IPS-18a (cell line): ENCODE results near the gene UGGT2.
"Not testable (repeated sequence)": the region's sequence is repeated elsewhere in the genome, so short reads cannot be mapped to it uniquely, and the experiment has no call there.

ENCODE experiments used
- H3K27ac ChIP-seq: one replicate; pipeline ENCODE4 v1.5.1; 2013; ENCODE audit warnings: low read length
- H3K27me3 ChIP-seq: one replicate; pipeline ENCODE4 v1.6.1; 2013; ENCODE audit warnings: mild to moderate bottlenecking, low read length; ENCODE audit not compliant: control insufficient read depth, insufficient read depth
- H3K36me3 ChIP-seq: one replicate; pipeline ENCODE4 v1.6.1; 2013; ENCODE audit warnings: low read depth, low read length; ENCODE audit not compliant: control insufficient read depth
- H3K4me1 ChIP-seq: one replicate; pipeline ENCODE4 v1.6.1; 2013; ENCODE audit warnings: low read depth, low read length; ENCODE audit not compliant: control insufficient read depth
- H3K4me3 ChIP-seq: one replicate; pipeline ENCODE4 v1.5.1; 2013; ENCODE audit warnings: low read length
- H3K9ac ChIP-seq: one replicate; pipeline ENCODE4 v1.6.1; 2013; ENCODE audit warnings: mild to moderate bottlenecking, low read length, moderate library complexity
- H3K9me3 ChIP-seq: one replicate; pipeline ENCODE4 v1.6.1; 2013; ENCODE audit warnings: low read depth, low read length; ENCODE audit not compliant: control insufficient read depth

The UGGT2 gene

DNA sequence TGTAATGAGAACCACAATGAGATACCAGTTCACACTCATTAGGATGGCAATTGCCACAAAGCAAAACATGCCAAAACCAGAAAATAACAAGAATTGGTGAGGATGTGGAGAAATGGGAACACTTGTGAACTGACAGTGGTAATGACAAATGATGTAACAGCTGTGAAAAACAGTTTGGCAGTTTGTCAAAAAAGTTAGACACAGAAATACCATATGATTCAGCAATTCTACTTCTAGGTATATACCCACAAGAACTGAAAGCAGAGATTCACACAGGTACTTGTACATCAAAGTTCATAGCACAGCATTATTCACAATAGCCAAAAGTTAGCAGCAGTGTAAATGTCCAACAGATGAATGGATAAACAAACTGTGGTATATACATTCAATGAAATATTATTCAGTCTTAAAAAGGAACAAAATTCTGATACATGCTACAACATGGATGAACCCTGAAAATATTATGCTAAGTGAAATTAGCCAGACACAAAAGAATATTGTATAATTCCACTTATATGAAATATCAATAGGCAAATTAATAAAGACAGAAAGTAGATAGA, 96.5 kb downstream of the UGGT2 start:
- no peaks in the 10 kb centered on the region for H3K27me3 ChIP-seq
- peaks cover 8% of the 10 kb centered on the region for H3K36me3 ChIP-seq
- H3K4me1 ChIP-seq: peaks cover 22% of the 10 kb centered on the region
- peaks cover 14% of the 10 kb centered on the region for H3K9me3 ChIP-seq
- H3K27ac ChIP-seq: no peak overlapping the region
- H3K9ac ChIP-seq: no peak overlapping the region
- no peak overlapping the region for H3K4me3 ChIP-seq

DNA sequence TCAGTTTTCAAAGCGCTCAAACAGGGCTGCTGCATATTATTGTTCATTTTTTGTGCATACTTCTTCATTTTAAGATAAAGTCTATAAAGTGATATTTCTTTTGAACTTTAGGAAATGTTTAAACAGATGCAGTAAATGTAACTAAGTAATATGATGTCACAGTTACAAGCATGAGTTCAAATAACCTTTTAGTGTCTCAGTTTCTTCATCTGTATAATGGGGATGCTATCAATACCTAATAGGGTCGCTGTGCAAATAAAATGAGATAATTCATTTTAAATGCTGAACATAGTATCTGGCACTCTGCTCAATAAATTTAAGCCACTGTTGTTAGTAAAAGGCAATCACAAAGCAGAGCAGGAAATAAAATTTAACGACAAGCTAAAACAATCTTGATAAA, 97.5 kb downstream of the UGGT2 start:
- Histone ChIP-seq H3K4me1 (peaks cover 22% of the 10 kb centered on the region), H3K27ac (no peak overlapping the region), H3K4me3 (no peak overlapping the region), H3K9ac (no peak overlapping the region), H3K9me3 (peaks cover 10% of the 10 kb centered on the region), H3K36me3 (peaks cover 8% of the 10 kb centered on the region), H3K27me3 (no peaks in the 10 kb centered on the region)

DNA sequence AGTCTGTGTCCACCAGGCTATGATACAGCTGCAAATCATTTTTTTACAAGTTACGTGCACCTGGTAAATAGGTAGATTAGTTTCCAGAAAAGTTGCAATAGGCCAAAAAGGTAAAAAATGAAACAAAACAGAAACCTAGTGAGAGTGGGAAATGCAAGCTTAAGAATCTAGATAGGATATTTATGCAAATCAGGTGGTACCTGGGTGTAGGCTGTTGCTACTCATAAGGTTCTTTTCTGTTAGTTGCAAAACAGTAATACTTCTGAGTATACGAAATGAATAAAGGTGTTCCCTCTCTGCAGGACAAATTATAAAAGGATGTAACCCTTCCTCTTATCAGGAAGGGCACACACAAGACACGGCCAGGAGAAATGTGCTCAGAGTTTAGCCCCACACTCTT, 97.9 kb downstream of the UGGT2 start:
- H3K4me1 ChIP-seq: peaks cover 23% of the 10 kb centered on the region
- no peak overlapping the region for H3K9ac ChIP-seq
- H3K27ac ChIP-seq: no peak overlapping the region
- peaks cover 10% of the 10 kb centered on the region for H3K9me3 ChIP-seq
- H3K4me3 ChIP-seq: peak overlapping the region; percentile 6
- H3K36me3 ChIP-seq: peaks cover 8% of the 10 kb centered on the region
- H3K27me3 ChIP-seq: no peaks in the 10 kb centered on the region

DNA sequence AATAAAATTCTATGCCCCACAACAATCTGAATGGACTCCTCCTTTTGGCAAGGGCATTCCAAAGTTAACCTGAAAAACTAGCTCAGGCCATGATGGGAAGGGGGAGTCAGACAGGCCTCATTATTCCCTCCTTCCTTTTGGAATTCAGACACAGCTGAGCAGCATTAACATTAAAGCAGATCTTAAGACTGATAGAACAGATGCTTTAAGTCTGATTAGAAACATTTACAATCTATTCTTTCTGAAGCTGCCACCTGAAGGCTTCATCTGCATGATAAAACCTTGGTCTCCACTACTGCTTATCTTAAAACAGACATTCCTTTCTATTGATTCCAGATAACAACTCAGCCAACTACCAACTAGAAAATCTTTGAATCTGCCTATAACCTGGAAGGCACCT, 98.9 kb downstream of the UGGT2 start:
- Histone ChIP-seq H3K4me1 (peaks cover 25% of the 10 kb centered on the region), H3K4me3 (no peak overlapping the region), H3K36me3 (peaks cover 8% of the 10 kb centered on the region), H3K27ac (no peak overlapping the region), H3K9ac (no peak overlapping the region), H3K9me3 (peaks cover 10% of the 10 kb centered on the region), H3K27me3 (no peaks in the 10 kb centered on the region)

DNA sequence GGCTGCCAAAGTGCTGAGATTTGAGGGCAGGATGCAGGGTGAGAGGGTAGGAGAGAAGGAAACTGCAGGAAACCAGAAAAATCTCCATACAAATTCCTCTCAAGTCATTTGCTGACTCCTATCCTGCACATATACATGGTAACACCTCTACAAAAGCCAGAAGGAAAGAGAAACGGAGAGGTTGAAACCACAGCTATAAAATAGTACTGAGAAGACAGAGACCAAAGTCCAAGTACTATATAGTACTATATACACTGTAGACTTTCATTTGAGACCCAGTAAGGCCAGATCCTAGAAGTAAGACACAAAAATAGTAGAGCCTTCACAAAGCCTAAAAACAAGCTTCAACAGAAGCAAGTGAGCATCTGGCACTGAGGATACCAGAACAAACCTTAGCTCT, 103.1 kb downstream of the UGGT2 start:
- Histone ChIP-seq H3K4me3 (no peak overlapping the region), H3K36me3 (peaks cover 3% of the 10 kb centered on the region), H3K9me3 (peaks cover 7% of the 10 kb centered on the region), H3K9ac (no peak overlapping the region), H3K27me3 (no peaks in the 10 kb centered on the region), H3K4me1 (peaks cover 22% of the 10 kb centered on the region), H3K27ac (no peak overlapping the region)

DNA sequence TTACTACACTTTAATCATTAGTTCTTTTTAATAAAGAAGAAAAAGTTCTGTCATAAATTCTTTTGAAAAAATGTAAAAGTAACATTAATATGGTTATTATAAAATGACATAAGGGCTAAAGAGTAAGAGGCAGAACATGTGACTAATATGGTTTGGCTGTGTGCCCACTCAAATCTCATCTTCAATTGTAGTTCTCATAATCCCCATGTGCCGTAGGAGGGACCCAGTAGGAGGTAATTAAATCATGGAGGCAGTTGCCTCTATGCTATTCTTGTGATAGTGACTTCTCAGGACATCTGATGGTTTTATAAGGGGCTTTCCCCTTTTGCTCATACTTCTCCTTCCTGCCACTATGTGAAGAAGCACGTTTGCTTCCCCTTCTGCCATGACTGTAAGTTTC, 104.5 kb downstream of the UGGT2 start:
- Histone ChIP-seq H3K27me3 (no peaks in the 10 kb centered on the region), H3K9ac (no peak overlapping the region), H3K4me1 (peaks cover 9% of the 10 kb centered on the region), H3K9me3 (peaks cover 7% of the 10 kb centered on the region), H3K4me3 (no peak overlapping the region), H3K27ac (no peak overlapping the region), H3K36me3 (peaks cover 3% of the 10 kb centered on the region)

DNA sequence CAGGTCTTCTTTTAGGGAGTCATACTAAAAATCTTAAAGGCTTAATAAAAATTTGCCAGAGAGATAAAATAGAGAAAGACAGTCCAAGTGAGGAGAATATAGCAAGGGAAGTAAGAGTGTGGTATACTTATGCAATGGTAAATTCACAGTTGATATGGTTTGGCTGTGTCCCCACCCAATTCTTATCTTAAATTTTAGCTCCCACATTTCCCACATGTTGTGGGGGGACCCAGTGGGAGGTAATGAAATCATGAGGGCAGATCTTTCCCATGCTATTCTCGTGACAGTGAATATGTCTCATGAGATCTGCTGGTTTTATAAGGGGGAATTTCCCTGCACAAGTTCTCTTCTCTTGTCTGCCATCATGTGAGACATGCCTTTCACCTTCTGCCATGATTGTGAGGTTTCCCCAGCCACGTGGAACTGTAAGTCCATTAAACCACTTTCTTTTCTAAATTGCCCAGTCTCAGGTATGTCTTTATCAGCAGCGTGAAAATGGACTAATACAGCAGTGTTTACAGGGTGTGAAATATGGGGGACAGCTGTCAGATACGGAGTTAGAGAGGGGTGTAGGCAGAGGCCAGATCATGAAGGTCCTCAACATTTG, 115.4 kb downstream of the UGGT2 start:
- Histone ChIP-seq H3K4me3 (no peak overlapping the region), H3K9me3 (peaks cover 12% of the 10 kb centered on the region), H3K4me1 (no peaks in the 10 kb centered on the region), H3K9ac (no peak overlapping the region), H3K27me3 (no peaks in the 10 kb centered on the region), H3K36me3 (peaks cover 29% of the 10 kb centered on the region), H3K27ac (no peak overlapping the region)

DNA sequence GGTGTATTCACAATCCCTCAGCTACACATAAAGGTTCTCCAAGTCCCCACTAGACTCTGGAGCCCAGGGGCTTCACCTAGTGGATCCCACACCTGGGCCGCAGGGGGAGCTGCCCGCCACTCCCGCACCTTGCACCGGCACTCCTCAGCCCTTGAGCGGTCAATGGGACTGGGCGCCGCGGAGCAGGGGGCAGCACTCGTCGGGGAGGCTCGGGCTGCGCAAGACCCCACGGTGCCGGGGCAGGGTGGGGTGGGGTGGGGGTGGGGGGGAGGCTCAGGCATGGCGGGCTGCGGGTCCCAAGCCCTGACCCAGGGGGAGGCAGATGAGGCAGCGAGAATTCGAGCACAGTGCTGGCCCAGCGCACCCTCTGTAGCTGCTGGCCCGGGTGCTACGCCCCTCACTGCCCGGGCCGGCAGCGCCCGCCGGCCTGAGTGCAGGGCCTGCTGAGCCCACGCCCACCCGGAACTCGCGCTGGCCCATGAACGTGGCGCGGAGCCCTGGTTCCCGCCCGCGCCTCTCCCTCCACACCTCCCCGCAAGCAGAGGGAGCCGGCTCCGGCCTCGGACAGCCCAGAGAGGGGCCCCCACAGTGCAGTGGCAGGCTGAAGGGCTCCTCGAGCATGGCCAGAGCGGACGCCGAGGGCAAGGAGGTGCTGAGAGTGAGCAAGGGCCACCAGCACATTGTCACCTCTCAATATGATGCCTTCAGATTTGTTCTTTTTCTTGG, 121.7 kb downstream of the UGGT2 start:
- Histone ChIP-seq H3K9me3 (peaks cover 35% of the 10 kb centered on the region), H3K36me3 (peaks cover 23% of the 10 kb centered on the region), H3K9ac (no peak overlapping the region), H3K27me3 (no peaks in the 10 kb centered on the region), H3K4me1 (no peaks in the 10 kb centered on the region), H3K4me3 (no peak overlapping the region), H3K27ac (no peak overlapping the region)

DNA sequence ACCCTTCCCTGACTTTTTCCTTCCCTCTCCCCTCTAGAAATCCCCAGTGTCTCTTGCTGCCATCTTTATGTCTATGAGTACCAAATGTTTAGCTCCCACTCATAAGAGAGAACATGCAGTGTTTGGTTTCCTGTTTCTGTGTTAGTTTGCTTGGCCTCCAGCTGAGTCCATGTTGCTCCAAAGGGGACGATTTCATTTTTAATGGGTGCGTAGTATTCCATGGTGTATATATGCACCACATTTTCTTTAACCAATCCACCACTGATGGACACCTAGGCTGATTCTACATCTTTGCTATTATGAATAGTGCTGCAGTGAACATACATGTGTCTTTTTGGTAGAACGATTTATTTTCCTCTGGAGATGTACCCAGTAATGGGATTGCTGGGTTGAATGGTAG, 123.8 kb downstream of the UGGT2 start:
- Histone ChIP-seq H3K9ac (no peak overlapping the region), H3K36me3 (peaks cover 16% of the 10 kb centered on the region), H3K9me3 (peaks cover 34% of the 10 kb centered on the region), H3K4me1 (no peaks in the 10 kb centered on the region), H3K4me3 (no peak overlapping the region), H3K27me3 (no peaks in the 10 kb centered on the region), H3K27ac (no peak overlapping the region)

DNA sequence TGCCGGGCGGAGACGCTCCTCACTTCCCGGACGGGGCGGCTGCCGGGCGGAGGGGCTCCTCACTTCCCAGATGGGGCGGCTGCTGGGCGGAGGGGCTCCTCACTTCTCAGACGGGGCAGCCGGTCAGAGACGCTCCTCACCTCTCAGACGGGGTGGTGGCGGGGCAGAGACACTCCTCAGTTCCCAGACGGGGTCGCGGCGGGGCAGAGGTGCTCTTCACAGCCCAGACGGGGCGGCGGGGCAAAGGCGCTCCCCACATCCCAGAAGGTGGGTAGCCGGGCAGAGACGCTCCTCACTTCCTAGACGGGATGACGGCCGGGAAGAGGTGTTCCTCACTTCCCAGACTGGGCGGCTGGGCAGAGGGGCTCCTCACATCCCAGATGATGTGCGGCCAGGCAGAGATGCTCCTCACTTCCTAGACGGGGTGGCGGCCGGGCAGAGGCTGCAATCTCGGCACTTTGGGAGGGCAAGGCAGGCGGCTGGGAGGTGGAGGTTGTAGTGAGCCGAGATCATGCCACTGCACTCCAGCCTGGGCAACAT, 124.8 kb downstream of the UGGT2 start:
- not testable (repeated sequence) for H3K4me3 ChIP-seq, H3K27ac ChIP-seq, H3K4me1 ChIP-seq, H3K27me3 ChIP-seq, H3K9ac ChIP-seq
- Histone ChIP-seq H3K36me3 (peaks cover 11% of the 10 kb centered on the region), H3K9me3 (peaks cover 29% of the 10 kb centered on the region)

DNA sequence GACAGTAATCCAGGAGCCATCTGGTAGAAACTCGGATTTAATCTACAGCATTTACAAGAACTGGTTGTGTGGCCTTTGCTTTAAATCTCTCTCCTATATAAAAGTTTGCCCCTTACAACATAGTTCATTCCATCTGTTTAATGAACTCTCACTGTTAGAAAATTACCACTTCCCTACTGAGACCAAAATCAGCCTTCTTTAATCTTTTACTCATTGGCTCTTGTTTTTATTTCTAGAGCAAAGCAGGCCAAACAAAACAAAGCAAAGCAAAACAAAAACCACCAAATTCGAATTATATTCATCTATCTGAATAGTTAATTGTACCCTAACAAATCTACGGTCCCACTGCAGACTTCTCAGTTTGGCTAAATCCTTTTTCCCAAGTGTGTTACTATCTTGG, 127.0 kb downstream of the UGGT2 start:
- Histone ChIP-seq H3K27ac (no peak overlapping the region), H3K4me3 (no peak overlapping the region), H3K4me1 (no peaks in the 10 kb centered on the region), H3K9me3 (peaks cover 17% of the 10 kb centered on the region), H3K27me3 (no peaks in the 10 kb centered on the region), H3K9ac (no peak overlapping the region), H3K36me3 (peaks cover 3% of the 10 kb centered on the region)
